C4-2B (cell line): Measurements from ENCODE around the gene SP140.

ENCODE experiments used
- ZFX ChIP-seq: fragments of 450-650 bp; IDR thresholded peaks from 2 replicates; pipeline ENCODE4 v1.6.1; 2017
- TF ChIP-seq, protein P1 (sequence below): fragments of 450-650 bp; conservative IDR thresholded peaks from 2 replicates; pipeline ENCODE4 v1.5.1; 2017; ENCODE audit warnings: mild to moderate bottlenecking

DNA sequence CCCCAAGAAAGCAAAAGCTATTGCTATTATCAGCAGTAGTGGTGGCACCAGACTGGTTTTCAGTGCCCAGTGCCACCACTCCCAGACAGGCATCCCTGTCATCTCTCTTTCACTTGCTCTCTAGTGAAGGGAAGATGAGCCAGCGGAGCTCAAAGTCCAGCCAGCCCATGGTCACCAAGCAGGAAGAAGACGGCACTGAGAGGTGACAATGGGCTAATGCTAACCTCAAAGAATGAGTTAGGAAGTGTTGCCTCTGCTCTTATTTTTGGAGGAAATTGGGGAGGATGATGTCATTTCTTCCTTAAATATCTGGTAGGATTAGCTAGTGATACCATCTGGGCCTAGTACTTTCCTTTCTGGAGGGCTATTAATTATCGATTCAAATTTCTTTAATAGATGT lies 1.7 kb downstream of the SP140 start:
- TF ChIP-seq, protein P1, sequence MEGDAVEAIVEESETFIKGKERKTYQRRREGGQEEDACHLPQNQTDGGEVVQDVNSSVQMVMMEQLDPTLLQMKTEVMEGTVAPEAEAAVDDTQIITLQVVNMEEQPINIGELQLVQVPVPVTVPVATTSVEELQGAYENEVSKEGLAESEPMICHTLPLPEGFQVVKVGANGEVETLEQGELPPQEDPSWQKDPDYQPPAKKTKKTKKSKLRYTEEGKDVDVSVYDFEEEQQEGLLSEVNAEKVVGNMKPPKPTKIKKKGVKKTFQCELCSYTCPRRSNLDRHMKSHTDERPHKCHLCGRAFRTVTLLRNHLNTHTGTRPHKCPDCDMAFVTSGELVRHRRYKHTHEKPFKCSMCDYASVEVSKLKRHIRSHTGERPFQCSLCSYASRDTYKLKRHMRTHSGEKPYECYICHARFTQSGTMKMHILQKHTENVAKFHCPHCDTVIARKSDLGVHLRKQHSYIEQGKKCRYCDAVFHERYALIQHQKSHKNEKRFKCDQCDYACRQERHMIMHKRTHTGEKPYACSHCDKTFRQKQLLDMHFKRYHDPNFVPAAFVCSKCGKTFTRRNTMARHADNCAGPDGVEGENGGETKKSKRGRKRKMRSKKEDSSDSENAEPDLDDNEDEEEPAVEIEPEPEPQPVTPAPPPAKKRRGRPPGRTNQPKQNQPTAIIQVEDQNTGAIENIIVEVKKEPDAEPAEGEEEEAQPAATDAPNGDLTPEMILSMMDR, result no peak
- no peak for TF ChIP-seq ZFX
